GM21423 (cell line): ENCODE measurements around the gene FBN1.

Source experiments
- ATAC-seq: cut with Tn5 transposase; IDR thresholded peaks from one replicate; pipeline ENCODE4 v1.9.1; 2021; ENCODE audit warnings: mild to moderate bottlenecking, moderate library complexity; ENCODE audit not compliant: unreplicated experiment

The FBN1 gene

DNA sequence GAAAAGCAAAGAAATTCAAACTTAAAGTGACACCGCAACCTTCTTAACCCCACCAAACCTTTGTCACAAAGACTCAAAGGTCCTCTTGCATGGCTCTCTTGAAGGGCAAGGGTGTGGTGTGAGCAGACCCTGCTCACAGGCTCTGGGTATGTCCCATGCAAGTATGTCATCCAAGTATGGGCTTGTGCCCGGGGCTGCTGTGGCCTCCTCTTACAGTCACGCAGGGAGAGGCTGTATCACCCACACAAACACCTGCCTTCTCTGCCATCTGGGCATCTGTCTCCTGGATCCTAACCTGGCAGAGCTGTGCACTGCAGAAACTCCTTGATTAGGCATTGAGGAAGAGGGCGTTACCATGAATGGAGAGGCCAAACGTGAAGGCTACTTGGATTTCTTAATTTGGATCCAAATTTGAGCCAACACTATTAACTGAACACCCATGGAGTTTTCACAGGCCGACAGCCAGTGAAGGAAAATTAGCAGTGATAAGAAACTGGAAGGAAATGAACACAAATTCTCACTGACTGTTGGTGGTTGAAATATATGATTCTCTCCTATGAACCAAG lies 167.6 kb downstream of the FBN1 start:
- no peak for ATAC-seq

DNA sequence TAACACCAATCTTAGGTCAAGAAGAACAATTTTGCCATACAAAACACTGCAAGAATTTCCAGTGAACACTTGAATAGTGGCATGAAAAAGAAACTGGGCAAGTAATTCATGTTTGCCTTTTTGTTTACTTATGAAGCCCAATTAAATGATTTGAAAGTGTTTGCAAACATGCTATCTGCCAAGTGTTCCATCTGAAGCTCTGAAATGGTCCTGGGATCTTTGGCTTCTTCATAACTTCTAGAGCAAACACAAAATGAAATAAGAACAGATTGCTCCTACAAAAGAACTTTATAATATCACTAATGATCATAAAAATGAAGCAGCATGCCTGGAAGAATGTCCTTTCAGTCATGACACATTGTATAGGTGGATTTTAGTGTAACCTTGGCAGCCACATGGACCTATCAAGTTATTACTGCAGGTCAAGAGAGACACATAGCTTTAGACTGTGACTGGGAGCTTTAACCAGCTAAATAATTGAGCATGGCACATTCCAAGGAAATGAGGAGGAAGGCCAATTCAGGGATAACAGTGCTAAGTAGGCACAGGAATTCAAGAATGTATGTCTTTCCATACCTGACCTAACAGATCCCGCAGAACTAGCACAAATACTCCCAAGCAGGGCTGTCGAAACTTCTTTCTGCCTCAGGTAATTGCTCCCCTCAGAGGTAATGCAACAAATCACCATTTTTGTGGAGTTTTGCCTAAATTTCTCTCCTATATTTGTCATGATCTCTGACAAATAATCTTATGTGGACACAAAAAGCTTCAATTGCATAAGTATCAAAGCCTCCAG lies 169.7 kb downstream of the FBN1 start:
- no peak for ATAC-seq

DNA sequence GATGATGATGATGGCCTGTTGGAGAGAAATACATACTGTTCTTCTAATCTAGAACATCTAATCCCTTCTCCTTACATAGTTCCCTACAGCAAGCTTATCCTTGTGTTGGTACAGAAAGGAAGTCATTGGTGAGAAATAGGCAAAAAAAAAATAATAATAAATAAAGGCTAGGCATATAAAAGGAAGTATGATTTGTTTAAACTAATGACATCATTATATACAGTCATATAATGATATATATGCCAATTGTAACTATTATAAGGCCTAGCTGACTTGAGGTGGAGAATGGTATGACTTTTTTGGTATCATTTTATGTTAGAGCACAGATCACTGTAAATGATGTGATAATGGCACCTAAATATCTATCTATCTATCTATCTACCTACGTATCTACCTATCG lies 171.8 kb downstream of the FBN1 start:
- no peak for ATAC-seq

DNA sequence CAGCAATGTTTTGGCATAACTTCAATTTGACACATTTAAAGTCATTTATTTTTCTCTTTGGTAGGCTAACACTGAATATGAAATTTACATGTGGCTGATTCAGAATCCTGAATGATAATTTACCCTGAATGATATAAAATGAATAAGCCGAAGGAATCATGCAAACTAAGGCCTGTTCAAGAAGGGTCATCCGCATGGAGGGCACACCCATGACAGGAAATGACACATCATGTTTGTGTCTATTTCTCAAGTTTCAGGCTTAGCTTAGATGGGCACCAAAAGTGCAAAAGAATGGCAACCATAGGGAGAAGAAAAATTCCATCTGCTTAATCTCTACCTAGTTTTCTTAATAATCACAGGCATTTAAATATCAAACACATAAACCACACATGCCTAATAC lies 172.8 kb downstream of the FBN1 start:
- no peak for ATAC-seq

DNA sequence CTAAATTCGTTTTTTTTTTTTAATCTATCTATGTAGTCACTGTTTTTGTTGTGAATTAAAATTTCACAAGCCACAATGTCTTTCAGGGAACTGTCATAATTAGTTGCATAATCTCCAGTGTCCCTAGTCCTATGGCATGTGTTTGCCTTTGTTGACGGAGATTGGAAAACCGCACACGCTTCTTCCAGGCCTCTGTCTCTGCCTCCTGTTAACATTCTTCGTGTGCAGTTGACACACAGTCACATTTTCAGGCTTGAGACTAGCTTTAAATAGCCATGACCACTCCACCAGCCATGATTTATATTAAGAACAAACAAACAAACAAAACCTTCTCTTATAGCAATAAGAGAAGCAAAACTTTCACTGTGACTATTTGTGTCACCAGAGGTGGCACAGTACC lies 174.4 kb downstream of the FBN1 start:
- ATAC-seq: no peak

DNA sequence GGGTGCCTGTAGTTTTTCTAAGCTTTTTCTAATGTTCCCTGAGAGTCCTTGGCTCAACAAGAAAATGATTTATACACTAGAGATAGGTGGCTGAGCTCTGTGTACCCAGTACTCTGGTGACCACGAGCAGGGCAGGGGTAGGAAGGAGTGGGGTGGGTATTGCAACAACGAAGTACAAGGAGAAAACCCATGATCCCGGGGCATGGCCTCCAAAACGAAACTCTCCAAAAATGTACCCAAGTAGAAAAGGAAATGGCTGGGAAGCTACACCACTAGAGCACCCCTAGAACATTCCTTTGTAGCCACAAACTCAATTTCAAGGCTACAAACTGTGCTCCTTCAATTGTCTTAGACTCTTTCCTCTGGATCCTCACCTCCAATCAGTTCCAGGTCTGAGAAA lies 175.4 kb downstream of the FBN1 start:
- ATAC-seq: no peak

DNA sequence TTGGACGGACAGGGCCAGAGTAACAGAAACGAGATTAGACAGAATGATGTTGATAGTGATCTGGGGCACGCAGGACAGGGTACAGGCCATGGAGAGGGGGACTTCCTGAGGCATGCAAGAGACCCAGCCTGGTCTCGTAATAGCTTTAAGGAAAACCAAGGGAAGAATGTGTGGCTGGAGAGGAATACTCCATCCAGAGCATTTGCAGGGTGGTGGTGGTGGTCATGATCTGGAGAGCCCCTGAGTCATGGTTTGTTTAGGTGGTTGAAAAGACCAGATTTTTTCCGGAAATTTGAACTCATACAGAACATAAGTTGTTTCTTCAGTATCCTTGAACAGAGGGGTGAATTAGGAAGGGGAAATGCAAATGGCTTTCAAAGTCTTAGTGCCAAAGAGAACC lies 175.8 kb downstream of the FBN1 start:
- ATAC-seq: no peak

DNA sequence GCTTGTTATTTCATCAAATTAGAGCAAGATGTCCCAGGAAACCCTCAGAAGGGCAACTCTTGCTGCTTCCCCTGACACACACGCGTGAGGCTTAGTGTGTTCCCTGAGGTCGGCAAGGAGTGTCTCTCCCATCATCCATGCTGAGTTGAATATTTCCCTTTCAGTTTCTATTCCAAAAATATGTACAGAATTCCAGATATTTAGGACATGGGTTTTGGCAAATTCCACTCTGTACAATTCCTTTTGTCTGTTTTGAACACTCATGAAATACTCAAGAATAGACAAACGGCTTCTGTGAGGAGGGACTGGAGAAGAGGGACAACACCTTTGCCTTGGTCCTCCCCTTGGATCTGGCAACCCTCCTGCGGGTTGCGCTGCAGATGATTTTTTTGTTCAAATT lies 176.2 kb downstream of the FBN1 start:
- ATAC-seq: no peak

DNA sequence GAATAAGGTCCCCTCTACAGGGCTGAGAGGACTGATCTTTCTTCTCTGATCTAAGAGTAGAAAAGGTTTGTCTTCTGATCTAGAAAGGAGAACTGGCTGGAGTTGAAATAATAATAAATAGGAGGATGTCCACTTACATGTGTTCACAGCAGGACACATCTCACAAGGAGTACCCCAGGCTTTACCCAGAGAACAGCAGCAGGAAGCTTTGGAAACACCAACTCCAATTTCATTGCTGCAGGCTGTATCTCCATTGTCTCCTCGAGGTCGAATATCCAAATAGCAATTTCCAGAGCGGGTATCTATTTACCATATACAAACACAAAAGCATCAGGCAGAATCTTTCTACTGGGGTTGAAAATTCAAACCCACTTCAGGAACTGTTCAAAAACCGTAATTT lies 177.7 kb downstream of the FBN1 start:
- ATAC-seq: no peak

DNA sequence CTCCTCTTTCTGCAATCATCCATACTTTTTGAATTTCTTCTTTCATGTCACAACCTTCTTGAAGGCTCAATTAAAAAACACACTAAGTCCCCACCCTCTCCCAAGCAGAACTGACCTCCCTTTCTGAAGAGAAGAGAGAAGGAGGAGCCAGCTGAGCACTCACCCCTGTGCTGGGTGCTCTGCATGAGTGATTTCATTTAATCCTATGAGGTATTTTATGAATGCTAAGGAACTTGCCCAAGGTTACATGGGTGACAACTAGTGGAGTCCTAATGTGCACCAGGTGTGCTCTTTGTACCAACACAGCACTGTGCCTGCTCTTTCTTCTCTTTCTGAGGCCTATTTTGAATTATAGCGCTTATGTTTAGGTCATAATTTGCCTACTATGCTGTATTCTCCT lies 178.7 kb downstream of the FBN1 start:
- ATAC-seq: no peak

DNA sequence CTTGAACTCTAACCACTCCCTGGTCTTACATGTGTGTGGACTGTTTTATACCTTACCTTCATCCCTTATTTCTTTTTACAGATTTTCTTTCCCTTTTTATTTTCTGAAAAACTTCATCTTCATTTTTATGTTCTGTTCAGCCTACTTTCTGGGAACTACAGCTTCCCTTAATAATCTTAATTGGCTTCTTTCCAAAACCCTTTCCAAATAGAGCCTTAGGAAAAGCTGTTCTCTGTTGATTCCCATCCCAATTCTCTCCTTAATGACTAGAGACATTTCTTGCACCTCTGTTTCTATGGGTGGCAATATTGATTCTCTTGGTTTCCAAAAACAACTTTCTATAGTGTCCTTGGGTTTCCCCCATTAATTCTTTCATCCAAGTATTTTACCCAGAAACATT lies 179.4 kb downstream of the FBN1 start:
- no peak for ATAC-seq

DNA sequence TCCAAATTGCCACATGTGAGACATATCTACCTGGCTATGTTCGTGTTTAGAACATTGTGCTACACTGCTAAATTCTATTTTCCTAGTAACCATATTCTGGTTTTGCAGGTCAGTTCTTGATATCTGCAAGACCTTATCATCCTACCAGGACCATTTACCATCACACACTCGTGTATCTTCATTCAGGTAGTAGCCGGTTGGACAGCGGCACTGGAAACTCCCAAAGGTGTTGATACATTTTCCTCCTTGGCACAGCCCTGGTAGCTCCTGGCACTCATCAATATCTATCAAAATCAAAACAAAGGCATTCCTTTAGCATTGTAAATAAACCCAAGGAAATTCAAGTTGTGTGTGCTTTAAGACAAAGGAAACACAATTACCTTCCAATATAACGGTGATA lies 180.1 kb downstream of the FBN1 start:
- no peak for ATAC-seq

DNA sequence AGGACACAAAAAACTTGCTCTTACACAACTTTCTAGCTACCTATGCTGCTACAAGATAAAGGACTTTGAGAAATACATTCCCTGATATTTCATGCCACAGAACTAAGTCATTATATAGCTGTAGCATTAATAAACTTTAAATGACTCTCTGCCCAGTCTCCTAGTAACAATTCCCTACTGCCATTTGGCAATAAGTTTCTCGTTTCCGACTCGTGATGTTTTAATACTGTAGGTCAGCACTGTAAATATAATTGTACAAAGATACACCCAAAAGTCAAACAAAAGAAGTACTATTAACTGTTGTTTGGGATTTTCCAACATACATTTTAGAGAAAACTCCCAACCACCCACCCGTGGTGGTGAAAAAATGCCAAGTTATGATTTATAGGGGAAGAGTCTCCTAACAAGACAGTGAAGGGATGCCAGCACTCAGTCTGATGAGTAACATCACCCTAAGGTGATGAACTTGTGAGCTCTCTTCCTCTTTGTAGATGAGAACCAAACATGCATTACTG lies 182.1 kb downstream of the FBN1 start:
- no peak for ATAC-seq

DNA sequence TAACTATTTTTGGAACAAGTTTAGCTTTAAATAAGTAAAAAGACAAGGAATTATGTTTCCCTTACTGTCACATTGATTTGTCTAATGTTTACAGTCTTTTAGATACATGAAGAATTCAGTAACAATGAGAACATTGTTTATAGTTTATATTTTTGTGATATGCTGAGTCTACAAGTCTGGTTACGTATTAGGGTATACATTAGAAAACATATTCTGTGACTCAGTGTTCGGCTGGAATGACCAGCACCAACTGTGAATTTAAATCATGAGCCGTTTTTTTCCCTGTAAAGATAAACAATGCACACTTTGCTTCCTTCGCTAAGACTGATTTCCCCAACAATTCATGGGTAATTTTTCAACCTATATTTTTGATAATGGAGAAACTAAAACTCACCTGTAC lies 182.8 kb downstream of the FBN1 start:
- no peak for ATAC-seq

DNA sequence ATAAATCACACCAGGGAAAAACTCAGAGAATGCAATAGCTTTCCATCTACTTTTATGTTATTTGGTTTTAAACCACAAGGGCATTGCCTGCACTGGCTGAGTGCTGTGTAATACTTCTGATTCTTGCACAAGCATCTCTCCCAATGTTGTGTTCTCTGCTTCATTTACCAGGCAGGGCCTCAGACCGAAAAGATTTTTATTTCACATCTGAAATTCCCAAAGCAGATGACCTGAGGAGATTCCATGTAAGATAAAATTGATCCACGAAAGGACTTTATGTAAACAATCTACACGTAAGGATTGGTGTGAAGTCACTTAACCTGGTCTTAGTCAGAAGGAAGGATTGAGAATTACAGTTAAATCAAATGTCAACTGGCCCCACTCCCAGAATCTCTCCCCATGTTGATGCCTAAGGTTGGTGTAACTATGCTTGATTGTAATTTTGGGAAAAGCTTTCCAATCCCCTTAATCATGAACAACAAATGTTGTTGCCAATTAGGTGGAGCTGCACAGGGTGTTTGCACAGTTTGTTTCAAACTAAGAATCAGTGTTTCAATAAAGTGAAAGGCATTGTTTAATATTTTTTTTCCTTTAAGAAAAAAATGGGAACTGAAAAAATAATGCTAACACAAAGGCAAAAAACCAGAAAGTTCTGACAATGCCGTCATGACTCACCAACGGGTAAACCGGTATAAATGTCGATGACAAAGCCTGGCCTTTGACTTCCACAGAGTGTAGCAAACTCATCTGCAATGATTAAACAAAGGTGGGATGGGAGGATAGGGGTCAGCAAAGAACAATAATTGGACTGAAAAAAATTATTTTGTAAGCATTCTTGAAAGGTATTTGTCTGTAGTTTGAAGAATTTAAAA lies 185.7 kb downstream of the FBN1 start:
- ATAC-seq: no peak

DNA sequence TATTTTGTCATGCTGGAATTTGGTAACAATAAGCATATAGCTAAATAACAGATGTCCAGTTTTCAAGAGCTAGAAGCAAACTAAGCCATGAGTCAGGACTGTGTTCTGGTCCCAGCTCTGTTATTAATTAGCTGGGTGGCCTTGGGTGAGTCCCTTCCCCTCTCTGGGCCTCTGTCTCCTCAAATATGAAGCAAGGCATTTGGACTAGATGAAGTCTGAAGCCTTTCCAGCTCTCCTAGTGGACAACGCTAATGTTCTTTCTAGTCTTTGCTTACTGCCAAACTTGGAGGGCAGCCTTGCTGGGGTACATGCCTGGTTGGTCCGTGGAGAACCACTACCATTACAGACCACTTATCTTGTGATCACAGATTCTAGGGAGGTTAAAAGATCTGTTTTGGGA lies 186.6 kb downstream of the FBN1 start:
- ATAC-seq: no peak

DNA sequence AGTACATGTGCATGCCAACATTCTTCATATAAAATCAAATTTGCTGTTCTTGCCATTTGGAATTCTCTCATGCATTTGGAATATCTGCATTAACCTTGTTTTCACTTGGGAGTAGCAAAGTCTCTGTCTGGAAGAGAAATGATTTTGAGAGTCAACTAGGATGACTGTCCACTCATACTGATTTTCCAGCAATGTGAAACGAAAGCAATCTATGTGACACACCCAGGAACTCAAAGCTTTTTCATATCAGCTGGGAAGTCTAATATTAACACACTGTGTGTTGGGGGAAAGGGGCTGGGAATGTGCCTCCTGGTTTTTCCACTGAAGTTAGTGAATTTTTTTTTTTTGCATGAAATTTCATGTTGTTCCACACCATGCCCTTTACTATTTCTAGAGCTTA lies 189.4 kb downstream of the FBN1 start:
- ATAC-seq: no peak

DNA sequence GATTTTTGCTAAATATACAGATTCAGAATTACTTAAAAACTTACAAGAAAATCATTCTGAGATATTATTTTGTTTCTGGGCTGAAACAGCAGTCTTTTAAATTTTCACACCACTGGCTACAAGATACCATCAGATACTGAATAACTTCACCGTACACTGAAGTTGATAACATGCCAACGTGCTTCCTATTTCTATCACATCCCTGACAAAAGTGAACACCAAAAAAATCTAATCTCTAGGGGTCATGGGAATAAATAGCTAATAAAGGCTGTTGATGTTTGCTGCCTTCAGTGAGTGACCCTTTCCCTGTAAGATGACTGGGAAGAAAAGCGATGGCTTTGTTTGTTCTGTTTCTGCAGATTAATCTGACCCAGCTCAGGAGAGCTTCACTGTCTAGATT lies 193.8 kb downstream of the FBN1 start:
- no peak for ATAC-seq

DNA sequence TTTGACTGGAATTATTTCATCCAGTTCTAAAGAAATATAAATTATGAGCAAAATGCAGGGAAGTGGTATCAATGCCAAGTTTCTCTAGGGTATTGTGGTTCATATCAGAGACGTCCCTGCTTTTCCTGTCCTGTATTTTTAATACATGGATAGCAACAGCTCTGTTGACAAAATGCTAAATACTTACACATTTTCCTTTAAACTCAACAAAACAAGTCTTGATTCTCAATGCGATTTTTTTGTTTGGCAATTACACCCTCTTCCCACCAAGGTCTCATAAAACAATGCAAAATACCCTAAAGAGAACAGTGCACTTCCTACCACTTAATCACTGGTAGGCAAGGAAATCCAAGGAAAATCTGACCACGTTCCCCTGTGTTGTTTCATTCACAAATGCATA lies 194.3 kb downstream of the FBN1 start:
- ATAC-seq: no peak

DNA sequence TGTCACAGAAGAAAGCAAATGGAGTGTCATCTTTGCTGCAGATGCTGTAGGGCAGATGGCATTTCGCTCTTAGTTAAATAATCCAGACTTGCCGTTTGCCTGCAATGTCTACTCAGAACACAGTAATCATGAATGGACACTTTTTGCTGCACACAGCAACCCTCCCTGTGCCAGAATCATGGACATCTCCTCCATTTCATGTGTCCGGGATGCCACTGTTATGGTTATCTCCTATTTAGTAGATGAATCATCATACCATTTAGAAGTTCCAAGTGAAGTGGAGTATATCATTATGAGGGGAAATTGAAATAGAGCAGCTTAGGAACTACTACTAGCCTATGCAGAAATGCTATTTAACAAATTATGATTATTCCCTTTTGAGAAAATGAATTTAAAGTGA lies 195.8 kb downstream of the FBN1 start:
- ATAC-seq: no peak

DNA sequence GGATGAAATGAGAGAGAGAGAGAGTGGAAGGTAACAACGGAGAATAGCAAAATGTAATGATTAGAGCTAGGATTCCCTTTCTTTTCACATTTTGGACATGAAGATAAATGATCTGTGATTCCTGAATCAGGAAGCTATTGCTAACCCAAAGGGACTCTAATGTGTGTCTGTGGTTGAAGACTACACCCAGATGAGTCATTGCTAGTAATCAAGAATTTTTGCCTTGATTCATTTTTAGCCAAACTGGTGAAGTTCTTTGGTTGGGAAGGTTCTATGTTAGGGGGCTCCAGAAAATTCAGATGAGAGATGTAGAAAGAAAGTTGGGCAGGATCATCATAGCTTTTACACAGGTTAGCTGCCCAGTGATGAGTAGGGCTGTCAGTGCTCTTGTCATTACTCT lies 197.9 kb downstream of the FBN1 start:
- ATAC-seq: no peak

DNA sequence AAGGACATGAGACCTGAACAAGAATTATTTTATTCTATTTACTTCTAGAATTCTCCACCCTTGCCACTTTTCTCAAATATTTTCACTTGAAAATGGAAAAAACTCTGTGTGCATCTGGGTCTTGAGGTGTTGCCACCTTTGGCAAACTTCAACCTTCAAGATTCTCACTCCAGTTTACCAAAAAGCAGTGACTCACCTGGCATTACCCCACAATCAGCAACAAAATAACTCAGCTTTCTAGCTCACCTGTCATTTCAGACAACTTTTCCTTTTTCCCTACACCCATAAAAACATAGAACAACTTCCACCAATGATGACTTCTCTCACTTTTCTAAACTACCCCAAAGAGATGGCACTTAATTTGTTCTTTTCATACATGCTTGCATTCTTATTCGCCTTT lies 198.5 kb downstream of the FBN1 start:
- no peak for ATAC-seq
